ENCODE data around the gene PRKCB. TPM values are rescaled to one million over a fixed set of nuclear protein-coding genes. Genes with fewer than 3 reads are reported as not detected.

The PRKCB gene
- polyA plus RNA-seq, 1 donor (not counting 4 experiments of a cell fraction or from before 2014, with no cell fraction given), result 0.18 TPM

DNA sequence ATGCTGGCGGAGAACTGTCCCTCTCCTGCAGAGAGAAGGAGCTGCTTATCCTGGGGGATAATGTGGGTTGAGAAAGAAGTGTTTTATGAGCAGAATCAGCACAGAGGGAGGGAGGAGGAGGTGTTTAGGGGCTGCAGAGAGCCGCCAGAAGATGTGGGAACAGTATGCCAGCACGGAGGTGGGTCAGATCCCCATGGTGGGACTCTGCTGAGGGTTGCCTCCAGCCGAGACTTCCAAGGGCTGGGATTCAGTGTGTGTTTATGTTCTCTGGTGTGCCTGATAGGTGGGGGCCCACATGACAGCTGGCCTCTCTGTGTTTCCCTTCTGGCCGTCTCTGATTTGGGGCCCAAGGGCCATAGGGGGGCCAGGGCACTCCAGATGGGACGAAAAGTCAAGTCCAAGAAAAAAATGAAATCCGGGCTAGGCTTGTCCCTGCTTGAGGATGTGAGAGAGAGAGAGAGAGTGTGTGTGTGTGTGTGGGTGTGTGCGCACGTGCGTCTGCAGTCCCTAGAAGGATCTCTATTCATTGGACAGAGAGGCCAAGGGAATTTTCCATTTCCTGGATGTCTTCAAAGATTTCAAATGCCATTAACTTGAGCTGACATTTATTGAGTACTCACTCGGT, 21.6 kb downstream of the PRKCB start:
- DNase-seq (ENCODE audit: low read depth, low spot score), result no peak
- dilution Hi-C loops (cut with MboI; ENCODE audit: extremely low pct_ligation_motif_present, low sequenced_read_pairs), result no loop called here
- Histone ChIP-seq H3K79me2 (ENCODE audit: control insufficient read depth, insufficient read depth, low read length) (no peaks in the 10 kb centered on the region), H3K4me3 (ENCODE audit: control insufficient read depth in 2 of 3, extremely low read depth in 1 of 3, insufficient read depth in 2 of 3, low read depth in 1 of 3, low read length in 3 of 3) (no peak overlapping the region), H3K27ac (ENCODE audit: control insufficient read depth, insufficient read depth, low read length) (no peak overlapping the region), H3K9me3 (ENCODE audit: control insufficient read depth, low read depth, low read length) (no peaks in the 10 kb centered on the region), H3K27me3 (ENCODE audit: control insufficient read depth, extremely low read depth, insufficient read depth, low read length) (peaks cover 4% of the 10 kb centered on the region), H2AFZ (ENCODE audit: control insufficient read depth, low read length) (no peak overlapping the region), H3K9me1 (ENCODE audit: control insufficient read depth, extremely low read depth, insufficient read depth, low read length) (no peaks in the 10 kb centered on the region), H3K4me1 (ENCODE audit: control insufficient read depth, extremely low read depth, insufficient read depth, low read length) (no peaks in the 10 kb centered on the region), H3K4me2 (ENCODE audit: control insufficient read depth, extremely low read depth, insufficient read depth, low read depth, low read length) (no peak overlapping the region), H3K36me3 (ENCODE audit: control insufficient read depth in 2 of 2, extremely low read depth in 1 of 2, insufficient read depth in 2 of 2, low read length in 2 of 2) (no peaks in the 10 kb centered on the region), H4K20me1 (ENCODE audit: control insufficient read depth, extremely low read depth, insufficient read depth, low read length) (no peaks in the 10 kb centered on the region), H3K9ac (ENCODE audit: control insufficient read depth, extremely low read depth, insufficient read depth, low read length) (no peak overlapping the region)
- no peak for FAIRE-seq
- TF ChIP-seq, protein P1, sequence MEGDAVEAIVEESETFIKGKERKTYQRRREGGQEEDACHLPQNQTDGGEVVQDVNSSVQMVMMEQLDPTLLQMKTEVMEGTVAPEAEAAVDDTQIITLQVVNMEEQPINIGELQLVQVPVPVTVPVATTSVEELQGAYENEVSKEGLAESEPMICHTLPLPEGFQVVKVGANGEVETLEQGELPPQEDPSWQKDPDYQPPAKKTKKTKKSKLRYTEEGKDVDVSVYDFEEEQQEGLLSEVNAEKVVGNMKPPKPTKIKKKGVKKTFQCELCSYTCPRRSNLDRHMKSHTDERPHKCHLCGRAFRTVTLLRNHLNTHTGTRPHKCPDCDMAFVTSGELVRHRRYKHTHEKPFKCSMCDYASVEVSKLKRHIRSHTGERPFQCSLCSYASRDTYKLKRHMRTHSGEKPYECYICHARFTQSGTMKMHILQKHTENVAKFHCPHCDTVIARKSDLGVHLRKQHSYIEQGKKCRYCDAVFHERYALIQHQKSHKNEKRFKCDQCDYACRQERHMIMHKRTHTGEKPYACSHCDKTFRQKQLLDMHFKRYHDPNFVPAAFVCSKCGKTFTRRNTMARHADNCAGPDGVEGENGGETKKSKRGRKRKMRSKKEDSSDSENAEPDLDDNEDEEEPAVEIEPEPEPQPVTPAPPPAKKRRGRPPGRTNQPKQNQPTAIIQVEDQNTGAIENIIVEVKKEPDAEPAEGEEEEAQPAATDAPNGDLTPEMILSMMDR (optimal IDR thresholded peaks at IDR 0.05 in 1 of 3, IDR thresholded peaks at IDR 0.05 in 1 of 3, conservative IDR thresholded peaks at IDR 0.05 in 1 of 3; ENCODE audit: extremely low read depth in 1 of 3, insufficient read depth in 2 of 3, low read length in 3 of 3), result no peak
- TF ChIP-seq EZH2 (IDR thresholded peaks at IDR 0.05; ENCODE audit: low read length), result no peak

- no peak for DNase-seq (ENCODE audit: low read depth, low spot score)
- Histone ChIP-seq H3K4me2 (ENCODE audit: control insufficient read depth, extremely low read depth, insufficient read depth, low read depth, low read length) (no peak overlapping the region), H3K36me3 (ENCODE audit: control insufficient read depth in 2 of 2, extremely low read depth in 1 of 2, insufficient read depth in 2 of 2, low read length in 2 of 2) (no peaks in the 10 kb centered on the region), H3K9ac (ENCODE audit: control insufficient read depth, extremely low read depth, insufficient read depth, low read length) (no peak overlapping the region), H4K20me1 (ENCODE audit: control insufficient read depth, extremely low read depth, insufficient read depth, low read length) (no peaks in the 10 kb centered on the region), H3K27me3 (ENCODE audit: control insufficient read depth, extremely low read depth, insufficient read depth, low read length) (peaks cover 4% of the 10 kb centered on the region), H3K4me1 (ENCODE audit: control insufficient read depth, extremely low read depth, insufficient read depth, low read length) (no peaks in the 10 kb centered on the region), H3K79me2 (ENCODE audit: control insufficient read depth, insufficient read depth, low read length) (no peaks in the 10 kb centered on the region), H3K27ac (ENCODE audit: control insufficient read depth, insufficient read depth, low read length) (no peak overlapping the region), H3K9me3 (ENCODE audit: control insufficient read depth, low read depth, low read length) (no peaks in the 10 kb centered on the region), H2AFZ (ENCODE audit: control insufficient read depth, low read length) (no peak overlapping the region), H3K4me3 (ENCODE audit: control insufficient read depth in 2 of 3, extremely low read depth in 1 of 3, insufficient read depth in 2 of 3, low read depth in 1 of 3, low read length in 3 of 3) (no peak overlapping the region), H3K9me1 (ENCODE audit: control insufficient read depth, extremely low read depth, insufficient read depth, low read length) (no peaks in the 10 kb centered on the region)
- no peak for FAIRE-seq
- dilution Hi-C loops (cut with MboI; ENCODE audit: extremely low pct_ligation_motif_present, low sequenced_read_pairs), result no loop called here
- TF ChIP-seq, protein P1 (optimal IDR thresholded peaks at IDR 0.05 in 1 of 3, IDR thresholded peaks at IDR 0.05 in 1 of 3, conservative IDR thresholded peaks at IDR 0.05 in 1 of 3; ENCODE audit: extremely low read depth in 1 of 3, insufficient read depth in 2 of 3, low read length in 3 of 3), result no peak
- TF ChIP-seq EZH2 (IDR thresholded peaks at IDR 0.05; ENCODE audit: low read length), result no peak
These were observed 22.1 kb downstream of the PRKCB start for GRCh38 chr16:23857881-23858269.

Measured in keratinocyte (primary cell).